HFFc6 (cell line): ENCODE results near the gene TMEM178A. TPM values are rescaled to one million over a fixed set of nuclear protein-coding genes. Genes with fewer than 3 reads are reported as not detected.

Experiments used
- DNase-seq: peaks from one replicate; pipeline ENCODE4 v3.0.0-alpha.2; 2018
- H3K27ac Mint-ChIP-seq: 2 replicates; pipeline ENCODE4 v1.8.0; 2020; ENCODE audit warnings: mild to moderate bottlenecking, mixed read lengths
- H3K27me3 Mint-ChIP-seq: 2 replicates; pipeline ENCODE4 v1.8.0; 2021; ENCODE audit warnings: mild to moderate bottlenecking, moderate library complexity, mixed read lengths; ENCODE audit not compliant: insufficient read depth
- H3K36me3 Mint-ChIP-seq: 2 replicates; pipeline ENCODE4 v1.8.0; 2021; ENCODE audit warnings: low read depth, mixed read lengths
- H3K4me1 Mint-ChIP-seq: 2 replicates; pipeline ENCODE4 v1.8.0; 2020; ENCODE audit warnings: low read depth, mixed read lengths
- H3K4me3 Mint-ChIP-seq: 2 replicates; pipeline ENCODE4 v1.8.0; 2020; ENCODE audit warnings: mild to moderate bottlenecking, moderate library complexity, mixed read lengths
- H3K9me3 Mint-ChIP-seq: 2 replicates; pipeline ENCODE4 v1.8.0; 2020; ENCODE audit warnings: mild to moderate bottlenecking, mixed read lengths
- long read RNA-seq: library from polyadenylated mRNA; unstranded; transcript quantifications from one replicate; pipeline ENCODE4 v2.0.0, GENCODE V29; 2019
- total RNA-seq, 6 experiments: library from RNA; stranded (reverse); fragmentation: NEBNext Ultra II Directional; extraction: Animal tissue kit (Norgen Biotek cat#: 25700); gene quantifications; 2 replicates in 1 of 6; 3 replicates in 5 of 6; pipeline ENCODE4 v1.2.3, GENCODE V29; 2021
- TF ChIP-seq, protein P1 (sequence below): fragments of 200-600 bp; sonication (generic); IDR thresholded peaks from 2 replicates; pipeline ENCODE4 v1.5.0; 2021; ENCODE audit warnings: antibody characterized with exemption, mild to moderate bottlenecking

Gene TMEM178A
- total RNA-seq = under 1 TPM; 0.18 to 0.99 (median 0.44) TPM
- long read RNA-seq, partial matches to known transcripts = 0 of 2 reads
- long read RNA-seq, other reads (novel, unspliced or antisense) = 1 of 2 reads

DNA sequence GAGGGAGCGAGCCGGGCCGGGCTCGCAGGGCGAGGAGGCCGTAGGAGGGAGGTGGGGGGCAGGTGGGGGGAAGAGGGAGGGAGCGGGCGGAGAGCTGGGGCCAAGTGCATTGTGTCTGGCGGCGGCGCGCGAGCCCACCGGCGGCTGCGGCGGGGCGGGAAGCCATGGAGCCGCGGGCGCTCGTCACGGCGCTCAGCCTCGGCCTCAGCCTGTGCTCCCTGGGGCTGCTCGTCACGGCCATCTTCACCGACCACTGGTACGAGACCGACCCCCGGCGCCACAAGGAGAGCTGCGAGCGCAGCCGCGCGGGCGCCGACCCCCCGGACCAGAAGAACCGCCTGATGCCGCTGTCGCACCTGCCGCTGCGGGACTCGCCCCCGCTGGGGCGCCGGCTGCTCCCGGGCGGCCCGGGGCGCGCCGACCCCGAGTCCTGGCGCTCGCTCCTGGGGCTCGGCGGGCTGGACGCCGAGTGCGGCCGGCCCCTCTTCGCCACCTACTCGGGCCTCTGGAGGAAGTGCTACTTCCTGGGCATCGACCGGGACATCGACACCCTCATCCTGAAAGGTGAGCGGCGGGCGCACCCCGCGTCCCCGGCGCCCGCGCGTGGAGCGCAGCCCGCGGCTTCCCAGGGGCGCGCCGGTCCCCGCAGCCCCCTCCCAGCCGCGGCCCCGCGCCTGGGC is at the start of gene TMEM178A:
TMEM178A (plus strand) TSS at position 107 of the 680 bp plus-strand sequence; CDS start at position 165, 58 bp downstream.
- H3K4me1 Mint-ChIP-seq = peaks cover 16% of the 10 kb centered on the region
- TF ChIP-seq, protein P1, sequence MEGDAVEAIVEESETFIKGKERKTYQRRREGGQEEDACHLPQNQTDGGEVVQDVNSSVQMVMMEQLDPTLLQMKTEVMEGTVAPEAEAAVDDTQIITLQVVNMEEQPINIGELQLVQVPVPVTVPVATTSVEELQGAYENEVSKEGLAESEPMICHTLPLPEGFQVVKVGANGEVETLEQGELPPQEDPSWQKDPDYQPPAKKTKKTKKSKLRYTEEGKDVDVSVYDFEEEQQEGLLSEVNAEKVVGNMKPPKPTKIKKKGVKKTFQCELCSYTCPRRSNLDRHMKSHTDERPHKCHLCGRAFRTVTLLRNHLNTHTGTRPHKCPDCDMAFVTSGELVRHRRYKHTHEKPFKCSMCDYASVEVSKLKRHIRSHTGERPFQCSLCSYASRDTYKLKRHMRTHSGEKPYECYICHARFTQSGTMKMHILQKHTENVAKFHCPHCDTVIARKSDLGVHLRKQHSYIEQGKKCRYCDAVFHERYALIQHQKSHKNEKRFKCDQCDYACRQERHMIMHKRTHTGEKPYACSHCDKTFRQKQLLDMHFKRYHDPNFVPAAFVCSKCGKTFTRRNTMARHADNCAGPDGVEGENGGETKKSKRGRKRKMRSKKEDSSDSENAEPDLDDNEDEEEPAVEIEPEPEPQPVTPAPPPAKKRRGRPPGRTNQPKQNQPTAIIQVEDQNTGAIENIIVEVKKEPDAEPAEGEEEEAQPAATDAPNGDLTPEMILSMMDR = no peak
- H3K36me3 Mint-ChIP-seq = no peaks in the 10 kb centered on the region
- no peaks in the 10 kb centered on the region for H3K9me3 Mint-ChIP-seq
- H3K27me3 Mint-ChIP-seq = peaks cover 30% of the 10 kb centered on the region
- peak within 1 kb of the TSS; percentile 85 for H3K4me3 Mint-ChIP-seq
- no peak within 1 kb of the TSS for H3K27ac Mint-ChIP-seq
- no peak for DNase-seq

DNA sequence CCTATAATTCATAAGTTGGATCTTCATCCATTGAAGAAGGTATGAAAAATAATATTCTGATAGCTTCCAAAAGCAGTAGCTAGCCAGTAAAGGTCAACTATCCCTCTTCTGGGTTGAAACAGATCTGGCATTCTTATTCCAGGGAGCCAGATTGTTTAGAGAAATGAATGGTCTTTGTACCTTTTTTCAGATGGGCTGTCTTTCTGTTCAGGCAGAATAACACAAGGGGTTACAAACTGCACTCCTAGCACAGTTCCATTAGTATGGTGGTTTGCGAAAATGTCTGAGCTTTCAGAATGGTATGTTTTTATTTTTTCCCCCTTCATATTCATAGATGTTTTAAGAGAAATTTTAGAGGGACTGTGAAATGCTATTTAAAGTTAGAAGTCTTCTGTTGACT is 47.5 kb upstream of the TMEM178A start:
- no peaks in the 10 kb centered on the region for H3K36me3 Mint-ChIP-seq
- H3K9me3 Mint-ChIP-seq = no peaks in the 10 kb centered on the region
- TF ChIP-seq, protein P1 = no peak
- no peak overlapping the region for H3K4me3 Mint-ChIP-seq
- H3K27me3 Mint-ChIP-seq = peaks cover 9% of the 10 kb centered on the region
- H3K27ac Mint-ChIP-seq = no peak overlapping the region
- no peak for DNase-seq
- peaks cover 14% of the 10 kb centered on the region for H3K4me1 Mint-ChIP-seq

DNA sequence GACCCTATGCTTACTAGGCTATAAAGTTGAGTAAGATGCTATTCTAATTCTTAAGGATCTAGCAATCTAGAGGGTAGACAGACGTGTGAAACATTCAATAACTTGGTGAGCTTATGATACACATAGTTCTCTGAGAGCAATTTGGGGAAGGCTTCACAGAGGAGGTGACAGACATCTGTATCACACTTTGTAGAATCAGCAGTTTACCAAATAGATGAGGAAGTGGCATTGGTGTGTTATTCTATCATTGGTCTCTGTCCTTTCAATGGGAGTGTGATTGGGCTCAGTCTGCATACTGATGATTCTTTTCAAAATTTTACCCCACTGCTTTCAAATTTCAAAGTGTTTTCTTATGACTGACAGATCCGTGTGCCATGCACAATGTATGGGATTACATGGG is 47.0 kb upstream of the TMEM178A start:
- peaks cover 9% of the 10 kb centered on the region for H3K27me3 Mint-ChIP-seq
- no peaks in the 10 kb centered on the region for H3K9me3 Mint-ChIP-seq
- peaks cover 14% of the 10 kb centered on the region for H3K4me1 Mint-ChIP-seq
- TF ChIP-seq, protein P1 = no peak
- no peaks in the 10 kb centered on the region for H3K36me3 Mint-ChIP-seq
- H3K27ac Mint-ChIP-seq = no peak overlapping the region
- H3K4me3 Mint-ChIP-seq = no peak overlapping the region
- no peak for DNase-seq

DNA sequence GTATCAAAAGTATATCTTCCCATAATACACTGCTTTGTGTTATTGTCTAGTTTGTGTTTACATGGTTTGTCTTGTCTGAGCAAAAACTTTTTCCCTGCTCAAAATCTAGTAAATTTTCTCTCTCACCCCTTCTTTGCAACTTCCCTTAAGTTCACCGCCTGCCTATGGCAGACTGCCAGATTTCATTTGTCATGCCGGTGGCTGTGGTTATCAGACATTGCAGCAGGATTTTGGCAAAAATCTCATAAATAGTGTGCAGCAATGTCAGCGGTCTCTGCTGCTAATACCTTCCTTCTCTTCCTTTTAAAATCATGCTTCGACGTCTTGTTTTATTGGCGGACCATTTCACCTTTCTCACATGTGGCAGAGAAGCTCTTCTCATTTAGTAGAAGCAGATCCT is 45.6 kb upstream of the TMEM178A start:
- Mint-ChIP-seq H3K4me1 (peaks cover 14% of the 10 kb centered on the region), H3K4me3 (peak overlapping the region; percentile 2), H3K27ac (no peak overlapping the region), H3K36me3 (no peaks in the 10 kb centered on the region), H3K9me3 (no peaks in the 10 kb centered on the region), H3K27me3 (peaks cover 7% of the 10 kb centered on the region)
- TF ChIP-seq, protein P1 = no peak
- peak; percentile 84 for DNase-seq

DNA sequence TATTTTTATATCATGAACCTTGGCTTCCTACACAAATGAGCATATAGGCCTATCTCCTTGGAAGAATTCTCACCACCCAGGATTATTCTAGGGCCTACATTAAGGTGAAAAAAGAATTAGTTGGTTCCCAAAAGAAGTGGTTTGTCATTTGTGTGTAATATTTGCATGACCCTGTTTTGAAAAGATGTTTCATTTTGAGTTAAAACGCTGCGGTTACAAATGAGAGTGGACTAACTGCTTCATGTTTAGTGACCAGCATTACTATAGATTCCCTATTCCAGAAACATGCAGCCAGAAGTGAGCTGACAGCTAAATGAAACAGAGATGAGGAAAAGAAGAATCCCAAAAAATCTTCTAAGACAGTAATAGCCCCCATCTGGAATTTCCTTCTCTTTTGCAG is 44.1 kb upstream of the TMEM178A start:
- Mint-ChIP-seq H3K9me3 (no peaks in the 10 kb centered on the region), H3K27me3 (no peaks in the 10 kb centered on the region; the same call in 1 of the 2 replicates), H3K4me3 (no peak overlapping the region), H3K27ac (no peak overlapping the region), H3K4me1 (peaks cover 21% of the 10 kb centered on the region), H3K36me3 (no peaks in the 10 kb centered on the region)
- DNase-seq = no peak
- TF ChIP-seq, protein P1 = no peak
